Upper lobe of left lung (tissue), 6 donors: ENCODE data around the gene ERCC5. TPM values are rescaled to one million over a fixed set of nuclear protein-coding genes. Genes with fewer than 3 reads are reported as not detected.

ENCODE experiments used
- ATAC-seq, 2 donors: fragments of 200-7000 bp; cut with Tn5 transposase; one replicate each; pipeline ENCODE4 v1.9.1; 2022; ENCODE audit warnings: mild to moderate bottlenecking in 2 of 2, moderate library complexity in 2 of 2; ENCODE audit not compliant: low FRiP score in 2 of 2
- DNase-seq, 2 donors: peaks; one replicate each; pipeline ENCODE4 v3.0.0-alpha.2; 2019 to 2020
- H3K27ac ChIP-seq, 4 donors: fragments of 200-600 bp; sonication (generic); one replicate each; pipeline ENCODE4 v1.5.1; 2016 to 2019
- H3K27me3 ChIP-seq, 4 donors: fragments of 200-600 bp; sonication (generic); one replicate each; pipeline ENCODE4 v1.5.1; 2017 to 2019
- H3K36me3 ChIP-seq, 4 donors: fragments of 200-600 bp; sonication (generic); one replicate each; pipeline ENCODE4 v1.5.1; 2016 to 2019
- H3K4me1 ChIP-seq, 4 donors: fragments of 200-600 bp; sonication (generic); one replicate each; pipeline ENCODE4 v1.5.1; 2018 to 2019
- H3K4me3 ChIP-seq, 4 donors: fragments of 200-600 bp; sonication (generic); one replicate each; pipeline ENCODE4 v1.5.1; 2017 to 2019; ENCODE audit warnings: mild to moderate bottlenecking in 2 of 4, moderate library complexity in 1 of 4
- H3K9me3 ChIP-seq, 4 donors: fragments of 200-600 bp; sonication (generic); one replicate each; pipeline ENCODE4 v1.5.1; 2018 to 2019
- EP300 ChIP-seq, 4 donors: sonication (generic); formaldehyde crosslinking; IDR thresholded peaks; one replicate each; pipeline ENCODE4 v1.5.1; 2017; ENCODE audit warnings: antibody characterized with exemption in 4 of 4, control low read depth in 2 of 4
- POLR2A ChIP-seq, 4 donors: fragments of 450-650 bp; IDR thresholded peaks; one replicate each; pipeline ENCODE4 v1.5.1; 2016 to 2017; ENCODE audit warnings: antibody characterized with exemption in 4 of 4, mild to moderate bottlenecking in 2 of 4
- POLR2AphosphoS5 ChIP-seq, 2 donors: sonication (generic); formaldehyde crosslinking; IDR thresholded peaks; one replicate each; pipeline ENCODE4 v1.5.1; 2017; ENCODE audit warnings: antibody characterized with exemption in 2 of 2
- WGBS, 2 donors: methylation state at CpG; one replicate each; pipeline ENCODE4 v1.1.5; 2017 to 2018; 5-methylcytosine and 5-hydroxymethylcytosine counted together
- total RNA-seq, 6 donors: library from RNA; depleted of rRNA in 4 of 6; stranded (reverse); fragments of >200 nt in 4 of 6; gene quantifications; one replicate each; pipeline versions ENCODE4 v1.1.0 to v1.2.1, GENCODE V29; 2016 to 2021
- TF ChIP-seq, protein P1 (sequence below), 6 experiments: fragments of 450-650 bp in 4 of 6; fragments of 200-600 bp in 2 of 6; sonication (generic) in 2 of 6; IDR thresholded peaks; one replicate each; pipeline ENCODE4 v1.5.1; 2016 to 2019; ENCODE audit warnings: antibody characterized with exemption in 6 of 6
- donor health status: DM: no; HTN: no; CAD: no; lungs with moderate emphysema.
- donor health status: DM: no; HTN: yes; CAD: no; lungs with severe emphysema.

Gene ERCC5
- total RNA-seq: 100 to 1,000 TPM in 1 of 6 donors, 10 to 100 TPM in 5; 39.1 to 138 (median 47.4) TPM

DNA sequence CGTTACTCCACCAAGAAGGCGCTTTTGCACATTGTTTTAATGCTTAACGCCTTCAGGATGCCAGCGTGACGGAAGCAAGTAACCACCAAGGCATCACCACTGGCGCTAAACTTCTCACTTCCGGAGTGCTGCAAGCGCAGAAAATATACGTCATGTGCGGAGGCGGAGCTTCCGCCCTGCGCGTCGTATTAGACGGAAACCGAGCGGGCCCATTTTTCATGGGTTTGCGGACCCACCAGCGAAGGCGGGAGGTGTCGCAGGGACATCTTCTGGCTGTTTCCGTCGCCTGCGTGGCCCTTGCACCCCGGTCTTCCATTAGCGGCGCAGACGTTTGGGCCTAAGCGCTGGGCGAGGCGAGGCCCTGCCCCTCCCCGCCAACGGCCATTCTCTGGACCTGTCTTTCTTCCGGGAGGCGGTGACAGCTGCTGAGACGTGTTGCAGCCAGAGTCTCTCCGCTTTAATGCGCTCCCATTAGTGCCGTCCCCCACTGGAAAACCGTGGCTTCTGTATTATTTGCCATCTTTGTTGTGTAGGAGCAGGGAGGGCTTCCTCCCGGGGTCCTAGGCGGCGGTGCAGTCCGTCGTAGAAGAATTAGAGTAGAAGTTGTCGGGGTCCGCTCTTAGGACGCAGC, at the start of gene ERCC5:
TSS of gene ERCC5 (plus strand) at position 403 of the 631 bp plus-strand sequence. CDS start 235 bp downstream, outside the sequence.
- H3K9me3 ChIP-seq: peaks cover 0 to 2% (median 0%) of the 10 kb centered on the region in 4 donors
- peak within 1 kb of the TSS; percentile 97 to 99 (median 98) for H3K27ac ChIP-seq
- DNase-seq (peak; percentile 89 to 92), ATAC-seq (peak; percentile 96 to 97)
- peaks cover 10 to 33% (median 13%) of the 10 kb centered on the region in 4 donors for H3K4me1 ChIP-seq
- H3K27me3 ChIP-seq: no peaks in the 10 kb centered on the region
- peak within 1 kb of the TSS; percentile 62 to 100 (median 88) for H3K4me3 ChIP-seq
- 0 to 1% methylated on average over 18 to 49 of the region's 49 CpGs for WGBS, 2 donors
- no peaks in the 10 kb centered on the region for H3K36me3 ChIP-seq
- TF ChIP-seq POLR2A (IDR thresholded peaks at IDR 0.05) (peak; percentile 16 to 90 (median 76)), EP300 (IDR thresholded peaks at IDR 0.05) (peak in 3 of 4 donors; percentile 14 to 89 (median 34)), POLR2AphosphoS5 (IDR thresholded peaks at IDR 0.05) (peak; percentile 98 to 99)
- TF ChIP-seq, protein P1, sequence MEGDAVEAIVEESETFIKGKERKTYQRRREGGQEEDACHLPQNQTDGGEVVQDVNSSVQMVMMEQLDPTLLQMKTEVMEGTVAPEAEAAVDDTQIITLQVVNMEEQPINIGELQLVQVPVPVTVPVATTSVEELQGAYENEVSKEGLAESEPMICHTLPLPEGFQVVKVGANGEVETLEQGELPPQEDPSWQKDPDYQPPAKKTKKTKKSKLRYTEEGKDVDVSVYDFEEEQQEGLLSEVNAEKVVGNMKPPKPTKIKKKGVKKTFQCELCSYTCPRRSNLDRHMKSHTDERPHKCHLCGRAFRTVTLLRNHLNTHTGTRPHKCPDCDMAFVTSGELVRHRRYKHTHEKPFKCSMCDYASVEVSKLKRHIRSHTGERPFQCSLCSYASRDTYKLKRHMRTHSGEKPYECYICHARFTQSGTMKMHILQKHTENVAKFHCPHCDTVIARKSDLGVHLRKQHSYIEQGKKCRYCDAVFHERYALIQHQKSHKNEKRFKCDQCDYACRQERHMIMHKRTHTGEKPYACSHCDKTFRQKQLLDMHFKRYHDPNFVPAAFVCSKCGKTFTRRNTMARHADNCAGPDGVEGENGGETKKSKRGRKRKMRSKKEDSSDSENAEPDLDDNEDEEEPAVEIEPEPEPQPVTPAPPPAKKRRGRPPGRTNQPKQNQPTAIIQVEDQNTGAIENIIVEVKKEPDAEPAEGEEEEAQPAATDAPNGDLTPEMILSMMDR (IDR thresholded peaks at IDR 0.05): peak in 4 of 6 experiments; percentile 7 to 40 (median 22)

DNA sequence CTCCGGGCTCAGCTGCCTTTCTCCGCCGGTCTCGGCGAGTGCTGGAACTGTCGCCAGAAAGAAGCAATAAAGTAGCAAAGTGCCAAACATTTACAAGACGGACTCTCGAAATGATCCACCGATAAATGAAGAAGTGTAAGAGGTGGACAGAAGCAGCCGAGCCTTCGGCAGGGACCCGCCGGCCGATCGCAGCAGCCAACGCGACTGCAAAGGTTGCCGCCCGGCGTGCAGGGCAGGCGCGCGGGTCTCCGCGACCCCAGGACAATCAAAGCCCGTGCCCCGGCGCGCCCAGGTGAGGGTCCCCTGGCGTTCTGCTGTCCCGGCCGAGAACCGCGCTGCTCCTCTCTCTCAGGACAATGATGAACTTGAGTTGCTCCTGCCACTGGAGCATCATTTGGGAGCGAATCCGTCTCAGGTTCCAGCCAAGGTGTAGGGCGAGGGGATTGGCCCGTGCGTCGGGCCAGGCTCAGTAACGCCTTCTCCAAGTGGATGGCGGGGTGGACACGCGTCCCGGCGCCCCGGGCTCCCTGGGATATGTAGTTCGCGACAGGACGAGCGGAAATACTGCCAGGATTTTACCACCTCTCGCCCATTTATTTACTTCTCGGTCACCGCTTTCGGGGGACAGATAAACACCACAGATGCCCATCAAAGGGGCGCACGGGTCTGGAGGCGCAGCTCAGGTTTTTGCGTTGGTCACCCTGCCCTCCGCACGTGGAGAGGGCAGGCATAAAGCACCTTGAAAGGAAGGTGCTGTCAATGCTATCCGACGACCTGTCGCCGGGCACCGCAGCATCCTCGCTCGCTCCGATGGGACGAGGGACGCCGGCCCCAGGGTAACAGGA, 47.0 kb upstream of the ERCC5 start, which contains the start of the genes BIVM and POGLUT2:
TSS of gene BIVM (plus strand) at position 539 of the 845 bp plus-strand sequence. CDS start 8,149 bp downstream, outside the sequence.
TSS of gene POGLUT2 (minus strand) at position 396 of the 845 bp plus-strand sequence. CDS start at position 90, 306 bp downstream.
- peaks cover 19 to 38% (median 23%) of the 10 kb centered on the region in 4 donors for H3K4me1 ChIP-seq
- H3K36me3 ChIP-seq: no peaks in the 10 kb centered on the region
- DNase-seq: peak; percentile 91 to 95
- ATAC-seq: peak; percentile 95 to 96
- peak within 1 kb of the TSS; percentile 72 to 90 (median 79) for H3K4me3 ChIP-seq
- 1% methylated on average over 46 to 67 of the region's 72 CpGs for WGBS, 2 donors
- peaks cover 0 to 6% (median 0%) of the 10 kb centered on the region in 4 donors for H3K27me3 ChIP-seq
- no peaks in the 10 kb centered on the region for H3K9me3 ChIP-seq
- peak within 1 kb of the TSS; percentile 75 to 90 (median 81) for H3K27ac ChIP-seq
- TF ChIP-seq POLR2A (IDR thresholded peaks at IDR 0.05) (peak in 1 of 4 donors; percentile 21), POLR2AphosphoS5 (IDR thresholded peaks at IDR 0.05) (peak in 1 of 2 donors; percentile 13), EP300 (IDR thresholded peaks at IDR 0.05) (no peak)
- TF ChIP-seq, protein P1 (IDR thresholded peaks at IDR 0.05): no peak

DNA sequence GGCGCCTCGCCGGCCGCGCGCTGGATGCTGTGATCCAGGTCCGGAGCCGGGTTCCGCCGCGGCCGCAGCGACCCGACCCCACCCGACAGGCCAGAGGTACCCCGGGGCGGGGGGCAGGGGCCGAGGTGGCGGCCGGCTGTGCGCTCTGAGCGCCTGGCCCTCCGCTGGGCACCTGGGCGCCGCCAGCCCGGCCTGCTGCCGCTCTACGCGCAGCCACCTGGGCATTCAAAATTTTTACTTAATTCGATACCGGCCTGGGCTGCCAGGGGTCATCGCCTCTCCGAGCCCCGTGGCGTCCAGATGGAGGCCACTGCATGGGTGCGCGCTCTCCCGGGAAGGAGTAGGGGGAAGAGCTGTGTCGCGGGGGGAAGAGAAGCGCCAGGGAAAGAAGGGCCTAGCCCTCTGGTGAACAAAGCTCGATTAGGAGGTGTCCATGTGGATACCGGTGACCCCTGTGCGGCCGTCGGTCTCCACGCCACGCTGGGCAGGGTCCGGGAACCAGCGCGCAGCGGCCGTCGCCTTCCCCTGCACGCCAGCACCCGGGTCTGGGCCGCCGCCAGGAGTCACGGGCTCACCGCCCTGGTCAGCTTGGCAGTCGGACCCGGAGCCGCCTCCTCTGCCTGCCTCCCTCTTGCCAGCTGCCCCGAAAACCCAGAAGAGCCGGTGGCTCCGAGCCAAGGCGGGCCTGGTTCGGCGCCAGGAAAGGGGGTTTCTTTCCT, 46.2 kb upstream of the ERCC5 start:
- H3K4me1 ChIP-seq: peaks cover 19 to 38% (median 23%) of the 10 kb centered on the region in 4 donors

More for the DNA sequence above, 46.2 kb upstream of the ERCC5 start:
- TF ChIP-seq POLR2A (IDR thresholded peaks at IDR 0.05): no peak
- TF ChIP-seq, protein P1 (IDR thresholded peaks at IDR 0.05): no peak
- no peak for TF ChIP-seq EP300 (IDR thresholded peaks at IDR 0.05)
- no peaks in the 10 kb centered on the region for H3K9me3 ChIP-seq
- peak; percentile 11 to 62 for ATAC-seq
- DNase-seq: peak in 1 of 2 donors; percentile 91
- H3K27me3 ChIP-seq: peaks cover 0 to 6% (median 0%) of the 10 kb centered on the region in 4 donors
- peak overlapping the region; percentile 75 to 90 (median 81) for H3K27ac ChIP-seq
- peak overlapping the region; percentile 72 to 90 (median 79) for H3K4me3 ChIP-seq
- 0% methylated on average over 33 to 50 of the region's 69 CpGs for WGBS, 2 donors
- no peaks in the 10 kb centered on the region for H3K36me3 ChIP-seq
